ENCODE results near the gene SMIM26. TPM values are rescaled to one million over a fixed set of nuclear protein-coding genes. Genes with fewer than 3 reads are reported as not detected.
"Not testable (repeated sequence)": the region's sequence is repeated elsewhere in the genome, so short reads cannot be mapped to it uniquely, and the experiment has no call there.

Gene SMIM26
- total RNA-seq (2014; rRNA removed; shearing (Covaris generic)), result 76.8 and 84.0 TPM in 2 replicates

DNA sequence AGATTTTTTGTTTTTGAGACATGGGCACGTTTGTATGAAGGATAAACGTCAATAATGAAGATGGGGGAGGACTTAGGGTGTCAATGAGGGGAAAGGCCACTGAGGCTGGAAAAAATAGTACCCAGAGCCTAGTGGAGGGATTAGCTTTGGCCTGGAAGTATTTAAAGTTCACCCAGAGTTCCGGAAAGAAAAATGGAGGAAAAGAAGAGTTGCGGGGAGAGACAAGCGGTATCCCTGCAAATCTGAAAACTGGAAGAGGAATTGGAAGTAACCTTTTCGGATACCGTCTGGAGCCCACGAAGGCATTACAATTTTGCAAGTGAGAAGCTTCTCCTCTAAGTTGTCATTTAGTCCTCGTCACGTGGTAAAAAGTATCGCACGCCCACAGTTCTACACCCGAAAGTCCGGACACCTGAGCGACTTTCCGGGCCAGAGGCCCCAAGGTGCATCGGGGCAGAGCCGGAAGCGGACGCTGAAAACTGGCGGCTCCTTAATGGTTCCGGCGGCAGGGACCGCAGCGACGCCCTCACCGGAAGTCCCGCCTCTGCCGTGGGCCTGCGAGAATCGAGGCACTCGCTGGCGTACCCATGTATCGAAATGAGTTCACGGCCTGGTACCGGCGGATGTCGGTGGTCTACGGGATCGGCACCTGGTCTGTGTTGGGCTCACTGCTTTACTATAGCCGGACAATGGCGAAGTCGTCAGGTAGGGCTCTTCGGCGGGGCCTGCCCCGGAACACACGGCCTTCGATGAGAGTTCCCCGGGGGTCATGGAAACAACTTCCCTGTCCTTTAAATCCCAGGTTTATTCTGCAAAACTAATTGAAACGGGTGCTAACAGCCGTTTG lies at the start of gene SMIM26:
TSS of gene SMIM26 (plus strand) at position 541 of the 847 bp plus-strand sequence. CDS start at position 588, 47 bp downstream.
- Histone ChIP-seq H3K4me1 (no peaks in the 10 kb centered on the region), H3K27ac (peak within 1 kb of the TSS; percentile 59), H3K9me3 (replicated peaks) (no peaks in the 10 kb centered on the region)

DNA sequence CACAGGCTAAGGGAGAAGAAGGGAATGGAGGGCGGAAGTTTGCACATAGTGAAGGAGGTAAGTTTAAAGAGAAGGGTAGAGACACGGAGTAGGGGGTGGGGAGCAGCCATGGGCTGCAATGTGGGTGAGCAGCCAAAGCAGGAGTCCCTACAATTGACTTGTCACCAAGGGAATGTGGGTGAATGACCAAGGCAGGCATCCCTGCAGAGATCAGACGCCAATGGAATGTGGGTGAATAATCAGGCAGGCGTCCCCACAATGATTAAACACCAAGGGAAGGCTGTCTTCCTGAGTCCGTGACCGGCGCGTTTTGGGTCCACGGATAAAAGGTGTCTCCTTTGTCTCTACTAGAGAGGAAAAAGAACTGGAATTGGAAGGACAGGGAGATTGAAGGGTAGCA lies 45.2 kb upstream of the SMIM26 start:
- H3K27ac ChIP-seq; H3K27me3 ChIP-seq; H3K9me3 ChIP-seq (replicated peaks); H3K4me3 ChIP-seq; H3K4me1 ChIP-seq; DNase-seq: not testable (repeated sequence)
- peaks cover 27% of the 10 kb centered on the region for H3K36me3 ChIP-seq

More for the DNA sequence above, at the start of gene SMIM26:
- peak; percentile 91 to 93 for DNase-seq
- Histone ChIP-seq H3K4me3 (peak within 1 kb of the TSS; percentile 73), H3K36me3 (peaks cover 5% of the 10 kb centered on the region), H3K27me3 (no peaks in the 10 kb centered on the region)

- H3K27me3 ChIP-seq, result no peaks in the 10 kb centered on the region
- H3K36me3 ChIP-seq, result peaks cover 37% of the 10 kb centered on the region
- H3K9me3 ChIP-seq (replicated peaks), result no peaks in the 10 kb centered on the region
- H3K27ac ChIP-seq, result no peak overlapping the region
- DNase-seq, result no peak
- H3K4me3 ChIP-seq, result no peak overlapping the region
- no peaks in the 10 kb centered on the region for H3K4me1 ChIP-seq
These were observed 44.2 kb upstream of the SMIM26 start for GRCh38 chr20:18523066-18523465.

- DNase-seq, result no peak
- no peak overlapping the region for H3K27ac ChIP-seq
- peaks cover 51% of the 10 kb centered on the region for H3K36me3 ChIP-seq
These were observed 42.6 kb upstream of the SMIM26 start for GRCh38 chr20:18524646-18525045.

GRCh38 chr20:18526761-18527160 lies 40.5 kb upstream of the SMIM26 start:
- H3K9me3 ChIP-seq (replicated peaks), result not testable (repeated sequence)

More at GRCh38 chr20:18524646-18525045, 42.6 kb upstream of the SMIM26 start:
- H3K4me3 ChIP-seq, result no peak overlapping the region
- H3K4me1 ChIP-seq, result no peaks in the 10 kb centered on the region
- no peaks in the 10 kb centered on the region for H3K9me3 ChIP-seq (replicated peaks)
- H3K27me3 ChIP-seq, result no peaks in the 10 kb centered on the region

DNA sequence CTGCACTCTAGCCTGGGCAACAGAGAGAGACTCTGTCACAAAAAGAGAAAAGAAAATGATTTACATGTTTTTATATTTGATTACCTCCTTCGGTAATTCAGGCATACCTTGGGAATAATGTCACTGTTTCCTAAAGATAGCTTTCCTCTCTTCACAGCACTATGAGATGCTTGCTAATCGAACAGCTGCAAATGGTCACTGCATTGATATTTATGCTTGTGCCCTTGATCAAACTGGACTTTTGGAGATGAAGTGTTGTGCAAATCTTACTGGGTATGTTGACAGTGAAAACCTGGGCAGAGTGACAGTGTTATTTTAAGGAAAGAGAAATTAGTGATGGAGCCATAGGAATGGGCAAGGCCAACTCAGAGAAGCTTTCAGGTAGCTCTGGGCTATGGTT lies 39.9 kb upstream of the SMIM26 start:
- H3K9me3 ChIP-seq (replicated peaks), result no peaks in the 10 kb centered on the region
- no peaks in the 10 kb centered on the region for H3K4me1 ChIP-seq
- H3K36me3 ChIP-seq, result peaks cover 60% of the 10 kb centered on the region
- H3K27ac ChIP-seq, result no peak overlapping the region
- no peak overlapping the region for H3K4me3 ChIP-seq
- no peaks in the 10 kb centered on the region for H3K27me3 ChIP-seq
- no peak for DNase-seq

More at GRCh38 chr20:18526761-18527160, 40.5 kb upstream of the SMIM26 start:
- DNase-seq, H3K4me3 ChIP-seq, H3K27me3 ChIP-seq, H3K27ac ChIP-seq, H3K4me1 ChIP-seq: not testable (repeated sequence)
- peaks cover 60% of the 10 kb centered on the region for H3K36me3 ChIP-seq

DNA sequence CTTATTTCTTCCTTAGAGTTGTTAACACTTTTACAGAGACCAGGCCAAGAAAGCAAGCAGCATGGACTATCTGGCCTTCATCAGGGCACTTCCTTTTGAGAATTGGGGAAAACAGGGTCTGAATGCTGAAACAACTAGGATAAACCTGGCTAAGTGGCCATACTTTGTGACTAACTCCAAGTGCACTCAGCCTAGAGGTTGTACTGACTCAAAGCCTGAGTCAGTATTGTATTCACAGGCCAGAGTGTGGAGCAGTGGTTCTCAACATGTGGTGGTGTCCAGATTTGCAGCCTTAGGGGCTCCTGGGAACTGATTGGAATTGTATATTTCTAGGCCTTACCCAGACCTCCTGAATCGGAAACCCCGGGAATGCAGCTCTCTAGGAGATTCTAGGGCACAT lies 39.4 kb upstream of the SMIM26 start:
- Histone ChIP-seq H3K27ac (no peak overlapping the region), H3K27me3 (no peaks in the 10 kb centered on the region), H3K9me3 (replicated peaks) (no peaks in the 10 kb centered on the region), H3K4me1 (no peaks in the 10 kb centered on the region), H3K36me3 (peaks cover 61% of the 10 kb centered on the region), H3K4me3 (no peak overlapping the region)
- DNase-seq, result no peak

GRCh38 chr20:18529041-18529440 lies 38.2 kb upstream of the SMIM26 start:
- no peak overlapping the region for H3K4me3 ChIP-seq
- H3K27me3 ChIP-seq, result no peaks in the 10 kb centered on the region
- DNase-seq, result no peak
- H3K9me3 ChIP-seq (replicated peaks), result no peaks in the 10 kb centered on the region
- no peaks in the 10 kb centered on the region for H3K4me1 ChIP-seq
- peaks cover 73% of the 10 kb centered on the region for H3K36me3 ChIP-seq
- no peak overlapping the region for H3K27ac ChIP-seq

DNA sequence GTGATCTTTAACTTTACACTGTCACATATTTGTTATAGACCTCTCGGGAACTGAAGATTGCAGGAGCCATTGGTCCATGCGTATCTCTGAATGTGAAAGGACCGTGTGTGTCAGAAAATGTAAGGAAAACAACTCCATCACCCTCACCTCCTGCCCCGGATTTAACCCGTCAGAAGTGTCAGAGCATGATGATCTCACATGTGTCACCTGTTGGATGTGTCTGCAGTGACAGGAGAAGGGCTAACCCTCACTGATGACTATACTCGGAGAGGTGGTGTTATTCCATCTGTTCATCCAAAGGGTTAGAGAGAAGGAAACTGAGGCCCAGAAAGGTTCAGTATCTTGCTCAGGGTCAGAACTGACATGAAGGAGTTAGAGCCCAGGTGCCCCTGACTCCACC lies 34.6 kb upstream of the SMIM26 start:
- H3K27me3 ChIP-seq, result no peaks in the 10 kb centered on the region
- no peaks in the 10 kb centered on the region for H3K9me3 ChIP-seq (replicated peaks)
- H3K4me3 ChIP-seq, result no peak overlapping the region
- H3K4me1 ChIP-seq, result no peaks in the 10 kb centered on the region
- DNase-seq, result no peak
- peaks cover 63% of the 10 kb centered on the region for H3K36me3 ChIP-seq
- no peak overlapping the region for H3K27ac ChIP-seq

- Histone ChIP-seq H3K4me1 (no peaks in the 10 kb centered on the region), H3K36me3 (peaks cover 56% of the 10 kb centered on the region), H3K27me3 (no peaks in the 10 kb centered on the region), H3K9me3 (replicated peaks) (no peaks in the 10 kb centered on the region), H3K27ac (no peak overlapping the region), H3K4me3 (no peak overlapping the region)
- no peak for DNase-seq
These were observed 33.7 kb upstream of the SMIM26 start for GRCh38 chr20:18533491-18533890.

DNA sequence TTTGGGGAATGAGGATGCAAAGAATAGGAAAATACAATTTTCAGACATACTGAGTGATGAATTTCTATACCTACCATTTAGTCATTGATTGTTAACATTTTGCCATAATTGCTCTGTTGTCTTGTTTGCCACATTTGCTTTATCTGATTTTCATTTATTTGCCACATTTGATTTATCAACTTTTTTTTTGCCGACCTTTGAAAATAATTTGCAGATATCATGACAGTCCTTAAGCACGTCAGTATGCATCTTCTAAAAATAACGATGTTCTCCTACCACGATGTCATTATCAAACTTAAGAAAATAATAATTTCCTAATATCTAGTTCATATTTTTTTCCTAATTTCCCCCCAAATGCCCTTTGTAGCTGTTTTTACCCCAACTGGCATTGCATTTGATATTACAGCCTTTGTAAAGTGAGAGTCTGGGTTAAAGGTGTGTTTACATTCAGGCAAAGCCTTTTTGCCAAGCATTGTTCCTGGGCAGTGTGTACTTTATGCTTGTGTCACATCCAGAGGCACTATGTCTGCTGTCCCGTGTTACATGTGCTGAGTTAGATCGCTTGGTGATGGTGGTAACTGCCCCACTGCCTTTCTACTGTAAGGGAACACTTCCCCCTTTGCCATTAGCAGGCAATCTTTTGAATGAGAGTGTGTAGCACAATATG lies 33.1 kb upstream of the SMIM26 start:
- no peak for DNase-seq
- no peaks in the 10 kb centered on the region for H3K4me1 ChIP-seq
- H3K27me3 ChIP-seq, result no peaks in the 10 kb centered on the region
- no peaks in the 10 kb centered on the region for H3K9me3 ChIP-seq (replicated peaks)
- no peak overlapping the region for H3K27ac ChIP-seq
- H3K4me3 ChIP-seq, result no peak overlapping the region
- peaks cover 52% of the 10 kb centered on the region for H3K36me3 ChIP-seq

DNA sequence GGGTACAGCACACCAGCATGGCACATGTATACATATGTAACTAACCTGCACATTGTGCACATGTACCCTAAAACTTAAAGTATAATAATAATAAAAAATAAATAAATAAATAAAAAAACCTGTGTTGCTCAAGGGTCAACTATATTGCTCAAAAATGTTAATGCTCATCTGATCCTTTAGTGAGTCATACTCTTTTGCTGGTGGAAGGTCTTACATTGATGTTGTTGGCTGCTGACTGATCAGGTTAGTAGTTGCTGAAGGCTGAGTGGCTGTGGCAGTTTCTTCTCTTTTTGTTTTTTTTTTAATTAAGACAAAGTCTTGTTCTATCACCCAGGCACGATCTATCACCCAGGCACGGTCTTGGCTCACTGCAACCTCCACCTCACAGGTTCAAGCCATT lies 29.6 kb upstream of the SMIM26 start:
- Histone ChIP-seq H3K4me1 (no peaks in the 10 kb centered on the region), H3K36me3 (peaks cover 46% of the 10 kb centered on the region), H3K4me3 (no peak overlapping the region), H3K27ac (no peak overlapping the region), H3K9me3 (replicated peaks) (no peaks in the 10 kb centered on the region), H3K27me3 (no peaks in the 10 kb centered on the region)
- DNase-seq, result no peak

GRCh38 chr20:18541741-18542140 lies 25.5 kb upstream of the SMIM26 start:
- Histone ChIP-seq H3K27me3 (no peaks in the 10 kb centered on the region), H3K36me3 (peaks cover 20% of the 10 kb centered on the region), H3K4me3 (no peak overlapping the region), H3K4me1 (no peaks in the 10 kb centered on the region), H3K27ac (no peak overlapping the region), H3K9me3 (replicated peaks) (no peaks in the 10 kb centered on the region)
- DNase-seq, result no peak

DNA sequence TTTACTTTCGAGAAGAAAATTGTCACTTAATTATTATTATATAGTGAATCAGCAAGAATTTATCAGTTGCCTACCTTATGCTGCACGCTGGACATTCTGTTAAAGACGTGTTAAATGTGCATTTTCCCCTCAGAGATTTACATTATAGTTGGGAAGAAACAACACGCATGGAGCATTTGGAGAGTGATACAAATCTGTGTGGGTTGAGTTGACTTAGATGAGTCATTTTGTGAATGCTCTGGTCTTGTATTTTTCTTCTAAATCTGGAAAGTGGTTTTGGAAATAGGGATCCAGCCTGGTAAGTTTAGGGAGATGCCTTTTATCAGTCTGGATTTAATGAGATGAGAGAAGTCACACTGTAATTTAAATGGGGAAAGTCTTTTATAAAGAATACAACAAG lies 24.0 kb upstream of the SMIM26 start:
- H3K27me3 ChIP-seq, result no peaks in the 10 kb centered on the region
- no peak overlapping the region for H3K4me3 ChIP-seq
- DNase-seq, result no peak
- peaks cover 18% of the 10 kb centered on the region for H3K36me3 ChIP-seq
- no peaks in the 10 kb centered on the region for H3K4me1 ChIP-seq
- H3K27ac ChIP-seq, result no peak overlapping the region
- no peaks in the 10 kb centered on the region for H3K9me3 ChIP-seq (replicated peaks)

DNA sequence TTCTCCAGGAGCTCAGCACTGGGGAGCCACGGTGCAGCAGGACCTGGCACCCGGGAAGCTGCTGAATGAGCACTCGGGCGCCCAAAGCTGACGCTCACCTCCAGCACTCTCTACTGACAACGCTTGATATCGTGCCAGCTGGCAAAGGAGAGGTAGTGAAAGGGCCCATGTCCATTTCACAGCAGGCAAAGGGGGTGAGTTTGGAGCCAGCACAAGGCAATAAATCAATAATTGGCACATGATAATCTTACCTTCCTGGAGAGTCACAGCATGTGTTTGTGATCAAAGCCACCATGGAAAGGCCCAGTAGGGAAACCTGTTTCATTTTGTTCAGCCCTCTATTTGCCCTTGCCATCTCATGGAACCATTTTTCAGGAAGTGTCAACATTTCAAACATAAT lies 23.3 kb upstream of the SMIM26 start:
- peaks cover 21% of the 10 kb centered on the region for H3K36me3 ChIP-seq
- H3K4me3 ChIP-seq, result no peak overlapping the region
- H3K27me3 ChIP-seq, result no peaks in the 10 kb centered on the region
- H3K9me3 ChIP-seq (replicated peaks), result no peaks in the 10 kb centered on the region
- no peaks in the 10 kb centered on the region for H3K4me1 ChIP-seq
- H3K27ac ChIP-seq, result no peak overlapping the region
- no peak for DNase-seq

All from SJCRH30 (cell line).